ENCODE data around the gene DCLRE1A.

- TF ChIP-seq FOXK2 (IDR thresholded peaks at IDR 0.05) (no peak), SP1 (IDR thresholded peaks at IDR 0.05) (no peak), FOXM1 (IDR thresholded peaks at IDR 0.05; ENCODE audit: borderline replicate concordance) (no peak), LEF1 (IDR thresholded peaks at IDR 0.05; ENCODE audit: borderline replicate concordance) (no peak), HDGF (IDR thresholded peaks at IDR 0.05; ENCODE audit: borderline replicate concordance) (no peak), ELF4 (IDR thresholded peaks at IDR 0.05) (no peak), CTBP1 (IDR thresholded peaks at IDR 0.05; ENCODE audit: borderline replicate concordance) (no peak), SUZ12 (IDR thresholded peaks at IDR 0.05) (no peak), BHLHE40 (IDR thresholded peaks at IDR 0.05; ENCODE audit: borderline replicate concordance) (no peak), PKNOX1 (IDR thresholded peaks at IDR 0.05) (no peak), TARDBP (IDR thresholded peaks at IDR 0.05) (no peak), NFRKB (IDR thresholded peaks at IDR 0.05) (no peak)
Measured at GRCh38 chr10:113849946-113850345, 3.9 kb downstream of the DCLRE1A start.
